ENCODE measurements around the gene R3HDML.

DNA sequence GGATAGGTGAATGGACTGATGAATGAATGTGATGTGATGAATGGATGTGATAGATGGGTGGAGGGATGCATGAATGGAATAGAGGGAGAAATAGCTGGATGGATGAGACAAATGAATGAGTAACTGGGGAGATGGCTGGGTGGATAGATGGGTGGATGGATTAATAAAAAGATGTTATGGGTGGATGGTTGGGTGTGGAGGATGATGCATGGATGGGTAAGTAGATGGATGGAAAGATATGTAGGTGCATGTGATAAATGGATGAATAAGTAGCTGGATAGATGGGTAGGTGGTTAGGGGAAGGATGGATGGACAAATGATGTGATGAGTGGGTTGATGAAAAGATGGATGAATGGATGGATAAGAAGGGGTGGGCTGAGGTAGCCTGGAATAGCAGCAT, 23.4 kb downstream of the R3HDML start:
- TF ChIP-seq ZZZ3 (CRISPR knock-in tag; IDR thresholded peaks at IDR 0.05; ENCODE audit: borderline replicate concordance) (no peak), EP300 (IDR thresholded peaks at IDR 0.05; ENCODE audit: low read depth in 2 of 2, low read length in 2 of 2) (no peak), EP300 (CRISPR knock-in tag; IDR thresholded peaks at IDR 0.05; ENCODE audit: borderline replicate concordance) (no peak), SALL1 (CRISPR knock-in tag; IDR thresholded peaks at IDR 0.05) (no peak), POLR2G (IDR thresholded peaks at IDR 0.05; ENCODE audit: low read depth, low read length) (no peak), POLR2A (IDR thresholded peaks at IDR 0.05; ENCODE audit: insufficient read depth in 1 of 2, low read depth in 2 of 2, low read length in 2 of 2) (no peak), SRF (IDR thresholded peaks at IDR 0.05; ENCODE audit: low read depth, low read length) (no peak), REXO4 (CRISPR knock-in tag; IDR thresholded peaks at IDR 0.05; ENCODE audit: borderline replicate concordance) (no peak)
- TF ChIP-seq, protein P1, sequence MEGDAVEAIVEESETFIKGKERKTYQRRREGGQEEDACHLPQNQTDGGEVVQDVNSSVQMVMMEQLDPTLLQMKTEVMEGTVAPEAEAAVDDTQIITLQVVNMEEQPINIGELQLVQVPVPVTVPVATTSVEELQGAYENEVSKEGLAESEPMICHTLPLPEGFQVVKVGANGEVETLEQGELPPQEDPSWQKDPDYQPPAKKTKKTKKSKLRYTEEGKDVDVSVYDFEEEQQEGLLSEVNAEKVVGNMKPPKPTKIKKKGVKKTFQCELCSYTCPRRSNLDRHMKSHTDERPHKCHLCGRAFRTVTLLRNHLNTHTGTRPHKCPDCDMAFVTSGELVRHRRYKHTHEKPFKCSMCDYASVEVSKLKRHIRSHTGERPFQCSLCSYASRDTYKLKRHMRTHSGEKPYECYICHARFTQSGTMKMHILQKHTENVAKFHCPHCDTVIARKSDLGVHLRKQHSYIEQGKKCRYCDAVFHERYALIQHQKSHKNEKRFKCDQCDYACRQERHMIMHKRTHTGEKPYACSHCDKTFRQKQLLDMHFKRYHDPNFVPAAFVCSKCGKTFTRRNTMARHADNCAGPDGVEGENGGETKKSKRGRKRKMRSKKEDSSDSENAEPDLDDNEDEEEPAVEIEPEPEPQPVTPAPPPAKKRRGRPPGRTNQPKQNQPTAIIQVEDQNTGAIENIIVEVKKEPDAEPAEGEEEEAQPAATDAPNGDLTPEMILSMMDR (CRISPR knock-in tag; IDR thresholded peaks at IDR 0.05) = no peak
- TF ChIP-seq, protein P2, sequence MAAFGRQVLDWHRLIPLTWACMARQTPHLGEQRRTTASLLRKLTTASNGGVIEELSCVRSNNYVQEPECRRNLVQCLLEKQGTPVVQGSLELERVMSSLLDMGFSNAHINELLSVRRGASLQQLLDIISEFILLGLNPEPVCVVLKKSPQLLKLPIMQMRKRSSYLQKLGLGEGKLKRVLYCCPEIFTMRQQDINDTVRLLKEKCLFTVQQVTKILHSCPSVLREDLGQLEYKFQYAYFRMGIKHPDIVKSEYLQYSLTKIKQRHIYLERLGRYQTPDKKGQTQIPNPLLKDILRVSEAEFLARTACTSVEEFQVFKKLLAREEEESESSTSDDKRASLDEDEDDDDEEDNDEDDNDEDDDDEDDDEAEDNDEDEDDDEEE (CRISPR knock-in tag; IDR thresholded peaks at IDR 0.05) = no peak
- TF ChIP-seq, protein P3, sequence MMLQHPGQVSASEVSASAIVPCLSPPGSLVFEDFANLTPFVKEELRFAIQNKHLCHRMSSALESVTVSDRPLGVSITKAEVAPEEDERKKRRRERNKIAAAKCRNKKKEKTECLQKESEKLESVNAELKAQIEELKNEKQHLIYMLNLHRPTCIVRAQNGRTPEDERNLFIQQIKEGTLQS (CRISPR knock-in tag; IDR thresholded peaks at IDR 0.05) = no peak
- TF ChIP-seq, protein P4, sequence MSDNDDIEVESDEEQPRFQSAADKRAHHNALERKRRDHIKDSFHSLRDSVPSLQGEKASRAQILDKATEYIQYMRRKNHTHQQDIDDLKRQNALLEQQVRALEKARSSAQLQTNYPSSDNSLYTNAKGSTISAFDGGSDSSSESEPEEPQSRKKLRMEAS (IDR thresholded peaks at IDR 0.05) = no peak
- TF ChIP-seq, protein P5, sequence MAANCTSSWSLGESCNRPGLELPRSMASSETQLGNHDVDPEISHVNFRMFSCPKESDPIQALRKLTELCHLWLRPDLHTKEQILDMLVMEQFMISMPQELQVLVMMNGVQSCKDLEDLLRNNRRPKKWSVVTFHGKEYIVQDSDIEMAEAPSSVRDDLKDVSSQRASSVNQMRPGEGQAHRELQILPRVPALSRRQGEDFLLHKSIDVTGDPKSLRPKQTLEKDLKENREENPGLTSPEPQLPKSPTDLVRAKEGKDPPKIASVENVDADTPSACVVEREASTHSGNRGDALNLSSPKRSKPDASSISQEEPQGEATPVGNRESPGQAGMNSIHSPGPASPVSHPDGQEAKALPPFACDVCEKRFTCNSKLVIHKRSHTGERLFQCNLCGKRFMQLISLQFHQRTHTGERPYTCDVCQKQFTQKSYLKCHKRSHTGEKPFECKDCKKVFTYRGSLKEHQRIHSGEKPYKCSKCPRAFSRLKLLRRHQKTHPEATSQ (CRISPR knock-in tag; IDR thresholded peaks at IDR 0.05; ENCODE audit: borderline replicate concordance) = no peak

All from HepG2 (cell line).